Thoracic aorta (tissue), 2 donors: ENCODE results near the gene CCDC97. TPM values are rescaled to one million over a fixed set of nuclear protein-coding genes. Genes with fewer than 3 reads are reported as not detected.

ENCODE experiments used
- ATAC-seq: fragments of 150-250 bp; one replicate; pipeline ENCODE4 v1.8.0; 2017; ENCODE audit warnings: low read depth; ENCODE audit not compliant: insufficient number of reproducible peaks, low FRiP score
- DNase-seq: peaks from one replicate; pipeline ENCODE4 v3.0.0-alpha.2; 2020; ENCODE audit warnings: low spot score
- H3K27ac ChIP-seq, 2 donors: fragments of 200-600 bp; sonication (generic); 1 replicate in 1 of 2; 2 replicates in 1 of 2; pipeline ENCODE4 v1.5.1; 2016; ENCODE audit warnings: mild to moderate bottlenecking in 2 of 2, moderate library complexity in 2 of 2
- H3K27me3 ChIP-seq: fragments of 200-600 bp; sonication (generic); replicated peaks from 2 replicates; pipeline ENCODE4 v1.6.0; 2016; ENCODE audit warnings: mild to moderate bottlenecking; ENCODE audit not compliant: insufficient read depth
- H3K36me3 ChIP-seq: fragments of 200-600 bp; sonication (generic); one replicate; pipeline ENCODE4 v1.5.1; 2016
- H3K4me1 ChIP-seq, 2 donors: fragments of 200-600 bp; sonication (generic); 1 replicate in 1 of 2; 2 replicates in 1 of 2; pipeline versions ENCODE4 v1.5.1 to v1.6.0; 2016; ENCODE audit warnings: low read depth in 2 of 2, mild to moderate bottlenecking in 1 of 2; ENCODE audit not compliant: control insufficient read depth in 1 of 2
- H3K4me3 ChIP-seq: fragments of 200-600 bp; sonication (generic); 2 replicates; pipeline ENCODE4 v1.5.1; 2016; ENCODE audit warnings: mild to moderate bottlenecking
- H3K9me3 ChIP-seq: fragments of 200-600 bp; sonication (generic); 2 replicates; pipeline ENCODE4 v1.5.1; 2016
- total RNA-seq, 2 donors: library from RNA; depleted of rRNA; stranded (reverse); fragments of >200 nt; gene quantifications; one replicate each; pipeline versions ENCODE4 v1.1.0 to v1.2.3, GENCODE V29; 2016
- TF ChIP-seq, protein P1 (sequence below): fragments of 200-600 bp; sonication (generic); IDR thresholded peaks from one replicate; pipeline ENCODE4 v1.5.1; 2019; ENCODE audit warnings: antibody characterized with exemption

The CCDC97 gene
- total RNA-seq, 2 donors from 2014 or later, result 15.2 to 22.4 TPM

DNA sequence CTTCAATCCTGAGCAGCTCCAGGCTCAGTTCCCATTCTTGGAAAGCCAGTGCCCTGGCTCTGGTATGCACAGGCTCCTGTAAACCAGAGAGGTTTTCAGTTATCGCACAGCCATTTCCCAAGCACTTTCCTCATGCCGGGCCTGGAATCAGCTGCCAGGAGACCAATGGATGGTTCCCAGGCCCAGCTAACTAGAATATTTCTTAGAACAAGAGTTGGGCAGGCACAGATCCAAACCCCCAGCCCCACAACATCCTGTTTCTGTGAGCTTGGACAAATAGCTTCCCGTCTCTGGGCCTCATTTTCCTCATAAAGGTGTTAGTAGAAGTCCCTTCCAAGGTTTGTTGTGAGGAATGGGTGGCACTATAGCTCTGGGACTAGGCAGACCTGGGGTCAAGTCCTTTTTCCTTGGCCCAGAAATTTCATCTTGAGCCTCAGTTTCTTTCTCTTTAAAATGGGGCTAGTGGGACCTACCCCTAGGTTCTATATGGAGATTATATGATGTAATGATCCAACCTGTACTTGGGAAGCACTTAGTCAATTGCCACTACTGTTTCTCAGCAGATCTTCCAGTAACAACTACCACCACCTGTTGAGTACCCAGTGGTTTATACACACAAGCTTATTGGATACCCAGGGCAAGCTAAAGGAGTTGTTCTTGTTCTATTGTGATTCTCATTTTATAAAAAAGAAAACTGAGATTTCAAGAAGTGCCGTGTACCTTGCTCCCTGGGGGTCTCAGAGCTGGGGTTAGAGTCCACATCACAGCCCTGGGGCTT lies 5.1 kb upstream of the CCDC97 start:
- Histone ChIP-seq H3K27ac (no peak overlapping the region), H3K4me3 (no peak overlapping the region), H3K4me1 (peaks cover 7 to 21% of the 10 kb centered on the region in 2 donors), H3K9me3 (no peaks in the 10 kb centered on the region), H3K36me3 (peaks cover 56% of the 10 kb centered on the region), H3K27me3 (no peaks in the 10 kb centered on the region)
- no peak for ATAC-seq
- TF ChIP-seq, protein P1, sequence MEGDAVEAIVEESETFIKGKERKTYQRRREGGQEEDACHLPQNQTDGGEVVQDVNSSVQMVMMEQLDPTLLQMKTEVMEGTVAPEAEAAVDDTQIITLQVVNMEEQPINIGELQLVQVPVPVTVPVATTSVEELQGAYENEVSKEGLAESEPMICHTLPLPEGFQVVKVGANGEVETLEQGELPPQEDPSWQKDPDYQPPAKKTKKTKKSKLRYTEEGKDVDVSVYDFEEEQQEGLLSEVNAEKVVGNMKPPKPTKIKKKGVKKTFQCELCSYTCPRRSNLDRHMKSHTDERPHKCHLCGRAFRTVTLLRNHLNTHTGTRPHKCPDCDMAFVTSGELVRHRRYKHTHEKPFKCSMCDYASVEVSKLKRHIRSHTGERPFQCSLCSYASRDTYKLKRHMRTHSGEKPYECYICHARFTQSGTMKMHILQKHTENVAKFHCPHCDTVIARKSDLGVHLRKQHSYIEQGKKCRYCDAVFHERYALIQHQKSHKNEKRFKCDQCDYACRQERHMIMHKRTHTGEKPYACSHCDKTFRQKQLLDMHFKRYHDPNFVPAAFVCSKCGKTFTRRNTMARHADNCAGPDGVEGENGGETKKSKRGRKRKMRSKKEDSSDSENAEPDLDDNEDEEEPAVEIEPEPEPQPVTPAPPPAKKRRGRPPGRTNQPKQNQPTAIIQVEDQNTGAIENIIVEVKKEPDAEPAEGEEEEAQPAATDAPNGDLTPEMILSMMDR, result no peak
- DNase-seq, result no peak

DNA sequence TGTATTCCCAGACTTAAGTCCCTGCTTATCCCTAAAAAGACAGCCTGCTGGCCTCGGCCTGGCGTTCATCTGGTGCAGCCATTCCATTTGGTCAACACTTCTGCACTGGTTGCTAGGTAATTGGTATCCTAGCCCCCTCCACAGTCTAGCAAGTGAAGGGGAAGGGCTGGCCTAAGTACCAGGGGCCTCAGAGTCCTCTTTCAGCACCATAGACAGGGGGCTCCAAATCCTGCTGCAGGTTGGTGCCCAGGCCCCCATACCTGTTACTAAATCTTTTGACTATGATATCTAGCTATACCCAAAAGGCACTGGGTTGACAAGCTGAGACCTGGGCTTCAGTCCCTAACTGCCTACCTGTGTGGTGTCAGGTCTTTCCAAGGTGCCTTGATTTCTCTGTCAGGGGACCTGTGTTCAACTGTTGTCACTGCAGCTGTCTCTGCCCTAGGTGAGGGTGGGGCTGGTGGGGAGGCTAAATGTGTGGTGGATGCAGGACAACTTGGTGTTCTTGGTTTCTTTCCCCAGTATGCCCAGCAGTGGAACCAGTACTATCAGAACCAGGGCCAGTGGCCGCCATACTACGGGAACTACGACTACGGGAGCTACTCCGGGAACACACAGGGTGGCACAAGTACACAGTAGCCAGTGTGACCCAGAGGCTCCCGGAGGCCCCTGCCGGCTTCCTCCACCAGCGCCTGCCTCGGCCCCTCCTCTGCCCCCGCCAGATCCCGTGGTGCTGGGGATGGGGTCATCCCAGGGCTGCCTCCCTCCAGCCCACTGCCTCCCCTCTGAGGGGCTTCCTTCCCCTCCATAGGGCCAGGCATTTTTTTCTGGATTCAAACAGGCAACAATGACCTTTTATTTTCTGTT lies 3.8 kb upstream of the CCDC97 start:
- H3K27ac ChIP-seq, result peak overlapping the region in 1 of 2 donors; percentile 5
- H3K36me3 ChIP-seq, result peaks cover 49% of the 10 kb centered on the region
- H3K4me1 ChIP-seq, result peaks cover 12 to 25% of the 10 kb centered on the region in 2 donors
- ATAC-seq, result no peak
- TF ChIP-seq, protein P1, result no peak
- H3K4me3 ChIP-seq, result no peak overlapping the region
- no peaks in the 10 kb centered on the region for H3K9me3 ChIP-seq
- DNase-seq, result no peak
- H3K27me3 ChIP-seq, result no peaks in the 10 kb centered on the region

DNA sequence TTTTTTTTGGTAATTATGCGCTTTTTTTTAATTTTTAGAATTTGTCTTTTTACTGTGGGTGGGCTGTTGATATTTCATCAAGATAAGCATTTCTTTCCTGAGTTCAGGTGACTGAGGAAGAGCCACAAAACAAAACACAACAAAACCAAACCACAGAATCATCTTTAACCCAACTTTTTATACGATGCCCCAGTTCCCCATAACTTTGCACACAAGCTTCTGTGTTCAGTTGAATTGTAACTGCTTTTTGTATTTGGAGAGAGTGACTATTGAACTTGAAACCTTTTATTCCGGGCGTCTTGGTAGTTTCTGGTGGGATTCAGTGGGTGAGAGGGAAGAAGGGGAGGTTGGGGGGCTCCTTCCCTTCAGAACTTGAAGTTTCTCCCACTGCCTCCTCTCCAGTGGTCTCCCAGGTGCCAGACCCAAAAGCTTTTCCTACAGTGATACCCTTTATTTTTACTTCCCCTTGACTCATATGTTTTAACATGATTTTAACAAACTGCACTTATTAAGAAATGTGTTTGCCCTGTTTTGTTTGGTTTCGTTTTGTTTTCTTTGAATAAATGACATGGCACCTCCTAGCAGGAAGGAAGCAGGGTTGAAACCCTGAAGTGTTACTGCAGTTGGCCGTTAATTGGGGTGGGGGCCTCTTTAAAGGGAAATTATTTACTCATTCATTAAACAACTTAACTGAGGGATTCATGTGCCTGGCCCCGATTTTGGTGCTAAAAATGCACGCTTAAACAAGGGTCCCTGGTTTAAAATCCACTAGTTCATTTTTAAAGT lies 2.7 kb upstream of the CCDC97 start:
- ATAC-seq, result no peak
- Histone ChIP-seq H3K27ac (peak overlapping the region in 1 of 2 donors; percentile 97), H3K27me3 (no peaks in the 10 kb centered on the region), H3K36me3 (peaks cover 43% of the 10 kb centered on the region), H3K9me3 (no peaks in the 10 kb centered on the region), H3K4me3 (no peak overlapping the region), H3K4me1 (peaks cover 21 to 36% of the 10 kb centered on the region in 2 donors)
- no peak for DNase-seq
- TF ChIP-seq, protein P1, result no peak

DNA sequence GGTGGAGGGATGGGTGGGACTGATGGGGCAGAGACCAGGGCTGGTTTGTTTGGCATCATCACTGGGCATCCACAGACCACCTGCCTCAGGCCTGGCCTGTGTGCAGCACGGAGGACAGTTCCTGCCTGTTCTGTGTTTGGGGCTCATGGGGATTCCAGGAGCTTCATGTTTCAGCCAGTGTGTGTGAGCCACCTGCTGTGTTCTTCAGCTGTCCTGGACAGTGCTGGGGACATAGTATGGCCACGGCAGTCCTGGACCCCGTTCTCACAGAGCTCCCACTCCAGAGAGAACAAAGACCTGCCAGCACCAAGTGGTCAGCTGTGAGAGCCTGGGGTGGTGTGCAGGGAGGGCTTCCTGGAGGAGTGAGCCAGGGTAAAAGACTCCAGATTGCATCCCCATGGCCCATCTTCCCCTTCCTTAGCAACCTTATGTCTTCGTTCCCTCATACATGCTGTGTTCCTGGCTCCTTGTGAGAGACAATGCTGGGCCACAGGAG lies 2.0 kb upstream of the CCDC97 start:
- H3K27me3 ChIP-seq, result no peaks in the 10 kb centered on the region
- H3K27ac ChIP-seq, result peak overlapping the region; percentile 59 to 97
- no peaks in the 10 kb centered on the region for H3K9me3 ChIP-seq
- ATAC-seq, result no peak
- peaks cover 21 to 43% of the 10 kb centered on the region in 2 donors for H3K4me1 ChIP-seq
- peaks cover 41% of the 10 kb centered on the region for H3K36me3 ChIP-seq
- DNase-seq, result no peak
- TF ChIP-seq, protein P1, result no peak
- H3K4me3 ChIP-seq, result no peak overlapping the region
